Fibroblast of lung (primary cell): Measurements from ENCODE around the gene THOC6. TPM values are rescaled to one million over a fixed set of nuclear protein-coding genes. Genes with fewer than 3 reads are reported as not detected.

Source experiments
- DNase-seq, 2 donors: peaks; one replicate each; pipeline versions ENCODE4 v3.0.0 to v3.0.0-alpha.2; 2010; ENCODE audit warnings: low read depth in 2 of 2
- H2AFZ ChIP-seq: 2 replicates; pipeline ENCODE4 v1.5.1; 2012; ENCODE audit warnings: low read length, control low read depth, inconsistent platforms
- H3K27ac ChIP-seq: 2 replicates; pipeline ENCODE4 v1.5.1; 2011; ENCODE audit warnings: low read length, control low read depth; ENCODE audit not compliant: insufficient read depth
- H3K27me3 ChIP-seq: 2 replicates; pipeline ENCODE4 v1.5.1; 2011; ENCODE audit warnings: mild to moderate bottlenecking, low read length; ENCODE audit not compliant: control insufficient read depth, insufficient read depth
- H3K36me3 ChIP-seq: 2 replicates; pipeline ENCODE4 v1.5.1; 2011; ENCODE audit warnings: low read length; ENCODE audit not compliant: control insufficient read depth, insufficient read depth
- H3K4me1 ChIP-seq: 2 replicates; pipeline ENCODE4 v1.5.1; 2011; ENCODE audit warnings: low read length; ENCODE audit not compliant: control insufficient read depth, insufficient read depth; ENCODE audit errors: extremely low read depth
- H3K4me2 ChIP-seq: 2 replicates; pipeline ENCODE4 v1.5.1; 2011; ENCODE audit warnings: low read length, control low read depth; ENCODE audit not compliant: insufficient read depth; ENCODE audit errors: extremely low read depth
- H3K4me3 ChIP-seq, 4 experiments: fragments of 200-600 bp in 1 of 4; sonication (generic) in 1 of 4; replicated peaks in 1 of 4; 2 replicates each; pipeline ENCODE4 v1.5.1; 2011 to 2016; ENCODE audit warnings: low read length in 4 of 4, low read depth in 3 of 4, mild to moderate bottlenecking in 3 of 4, control low read depth in 2 of 4, inconsistent platforms in 1 of 4, mixed read lengths in 1 of 4; ENCODE audit not compliant: insufficient read depth in 1 of 4; ENCODE audit errors: control extremely low read depth in 1 of 4
- H3K79me2 ChIP-seq: 2 replicates; pipeline ENCODE4 v1.5.1; 2012; ENCODE audit warnings: mild to moderate bottlenecking, low read length, inconsistent platforms; ENCODE audit not compliant: control insufficient read depth, insufficient read depth
- H3K9ac ChIP-seq: 2 replicates; pipeline ENCODE4 v1.5.1; 2011; ENCODE audit warnings: mild to moderate bottlenecking, low read length, control low read depth; ENCODE audit not compliant: insufficient read depth
- H3K9me3 ChIP-seq: 2 replicates; pipeline ENCODE4 v1.5.1; 2012; ENCODE audit warnings: low read depth, low read length; ENCODE audit not compliant: control insufficient read depth, insufficient read depth
- H4K20me1 ChIP-seq: 2 replicates; pipeline ENCODE4 v1.5.1; 2011; ENCODE audit warnings: low read length; ENCODE audit not compliant: control insufficient read depth, insufficient read depth; ENCODE audit errors: extremely low read depth
- CTCF ChIP-seq, 2 donors: IDR thresholded peaks in 1 of 2; conservative IDR thresholded peaks in 1 of 2; 1 replicate in 1 of 2; 2 replicates in 1 of 2; pipeline ENCODE4 v1.5.1; 2011 to 2012; ENCODE audit warnings: low read length in 2 of 2, control low read depth in 1 of 2, inconsistent platforms in 1 of 2, low read depth in 1 of 2, mild to moderate bottlenecking in 1 of 2
- EZH2 ChIP-seq: IDR thresholded peaks from 2 replicates; pipeline ENCODE4 v1.5.1; 2012; ENCODE audit warnings: low read length, control low read depth, mild to moderate bottlenecking; ENCODE audit errors: missing control alignments
- polyA plus RNA-seq, 2 donors: library from polyadenylated mRNA; depleted of rRNA in 1 of 2; stranded (reverse) in 1 of 2; unstranded in 1 of 2; fragments of >200 nt; gene quantifications; 2 replicates each; pipeline ENCODE4 v1.2.1, GENCODE V29; 2011 to 2012; ENCODE audit warnings: missing spikeins in 1 of 2
- total RNA-seq: library from RNA; depleted of rRNA; stranded (reverse); fragments of >200 nt; gene quantifications from 2 replicates; pipeline ENCODE4 v1.2.1, GENCODE V29; 2014

Gene THOC6
- total and polyA plus RNA-seq, 2 donors (not counting 1 experiment from before 2014, with no cell fraction given) = 17.6 to 26.6 TPM

- DNase-seq = no peak
- Histone ChIP-seq H3K9ac (no peak overlapping the region), H3K4me1 (peaks cover 8% of the 10 kb centered on the region), H3K27ac (no peak overlapping the region), H3K27me3 (no peaks in the 10 kb centered on the region), H3K36me3 (peaks cover 2% of the 10 kb centered on the region), H3K4me2 (no peak overlapping the region), H2AFZ (no peak overlapping the region), H3K79me2 (peaks cover 5% of the 10 kb centered on the region), H4K20me1 (no peaks in the 10 kb centered on the region), H3K9me3 (no peaks in the 10 kb centered on the region), H3K4me3 (no peak overlapping the region)
- TF ChIP-seq EZH2 = no peak
- no peak for TF ChIP-seq CTCF (conservative IDR thresholded peaks at IDR 0.05 in 1 of 2, IDR thresholded peaks at IDR 0.05 in 1 of 2; ENCODE audit: low read depth in 1 of 2, low read length in 2 of 2)
These were observed 47.6 kb upstream of the THOC6 start for GRCh38 chr16:2976201-2976600.

- H3K79me2 ChIP-seq = peaks cover 5% of the 10 kb centered on the region
- peaks cover 2% of the 10 kb centered on the region for H3K36me3 ChIP-seq
- H3K27ac ChIP-seq = no peak overlapping the region
- H3K4me2 ChIP-seq = no peak overlapping the region
- no peak overlapping the region for H2AFZ ChIP-seq
- no peaks in the 10 kb centered on the region for H3K9me3 ChIP-seq
- no peak overlapping the region for H3K9ac ChIP-seq
- no peak overlapping the region for H3K4me3 ChIP-seq
- H3K27me3 ChIP-seq = no peaks in the 10 kb centered on the region
- TF ChIP-seq EZH2 (no peak), CTCF (conservative IDR thresholded peaks at IDR 0.05 in 1 of 2, IDR thresholded peaks at IDR 0.05 in 1 of 2; ENCODE audit: low read depth in 1 of 2, low read length in 2 of 2) (no peak)
- DNase-seq = no peak
- H4K20me1 ChIP-seq = no peaks in the 10 kb centered on the region
- peaks cover 8% of the 10 kb centered on the region for H3K4me1 ChIP-seq
These were observed 47.2 kb upstream of the THOC6 start for GRCh38 chr16:2976673-2977072.

DNA sequence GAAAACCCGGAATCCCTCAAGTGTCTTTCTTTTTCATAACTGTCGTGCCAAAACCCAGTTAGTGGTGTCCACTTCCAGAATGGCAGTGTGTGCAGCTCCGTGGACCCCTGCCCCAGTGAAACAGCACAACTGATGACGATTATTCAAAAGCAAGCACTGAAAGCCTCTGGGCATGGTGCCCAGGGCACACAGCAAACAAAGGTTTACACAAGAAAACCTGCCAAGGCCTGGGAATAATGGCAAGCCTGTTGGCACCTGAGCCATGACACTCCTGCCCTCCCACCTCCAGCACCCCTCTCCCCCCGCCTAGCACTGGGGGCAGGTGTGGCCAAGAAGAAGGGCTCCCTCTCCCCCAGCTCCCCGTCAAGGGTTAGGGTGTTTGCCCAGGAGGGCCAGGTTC is 46.4 kb upstream of the THOC6 start:
- DNase-seq = no peak
- Histone ChIP-seq H3K4me3 (no peak overlapping the region), H3K9ac (no peak overlapping the region), H3K4me1 (peaks cover 8% of the 10 kb centered on the region), H3K4me2 (no peak overlapping the region), H3K9me3 (no peaks in the 10 kb centered on the region), H3K27me3 (no peaks in the 10 kb centered on the region), H3K79me2 (peaks cover 5% of the 10 kb centered on the region), H2AFZ (no peak overlapping the region), H3K27ac (no peak overlapping the region), H4K20me1 (no peaks in the 10 kb centered on the region), H3K36me3 (peaks cover 2% of the 10 kb centered on the region)
- TF ChIP-seq EZH2 (no peak), CTCF (conservative IDR thresholded peaks at IDR 0.05 in 1 of 2, IDR thresholded peaks at IDR 0.05 in 1 of 2; ENCODE audit: low read depth in 1 of 2, low read length in 2 of 2) (no peak)
